GM19397 (cell line): ENCODE data around the gene USP13.
"Not testable (repeated sequence)": the region's sequence is repeated elsewhere in the genome, so short reads cannot be mapped to it uniquely, and the experiment has no call there.

Experiments used
- ATAC-seq: cut with Tn5 transposase; IDR thresholded peaks from one replicate; pipeline ENCODE4 v1.9.1; 2021; ENCODE audit warnings: mild to moderate bottlenecking, moderate library complexity; ENCODE audit not compliant: unreplicated experiment

USP13 gene, protein sequence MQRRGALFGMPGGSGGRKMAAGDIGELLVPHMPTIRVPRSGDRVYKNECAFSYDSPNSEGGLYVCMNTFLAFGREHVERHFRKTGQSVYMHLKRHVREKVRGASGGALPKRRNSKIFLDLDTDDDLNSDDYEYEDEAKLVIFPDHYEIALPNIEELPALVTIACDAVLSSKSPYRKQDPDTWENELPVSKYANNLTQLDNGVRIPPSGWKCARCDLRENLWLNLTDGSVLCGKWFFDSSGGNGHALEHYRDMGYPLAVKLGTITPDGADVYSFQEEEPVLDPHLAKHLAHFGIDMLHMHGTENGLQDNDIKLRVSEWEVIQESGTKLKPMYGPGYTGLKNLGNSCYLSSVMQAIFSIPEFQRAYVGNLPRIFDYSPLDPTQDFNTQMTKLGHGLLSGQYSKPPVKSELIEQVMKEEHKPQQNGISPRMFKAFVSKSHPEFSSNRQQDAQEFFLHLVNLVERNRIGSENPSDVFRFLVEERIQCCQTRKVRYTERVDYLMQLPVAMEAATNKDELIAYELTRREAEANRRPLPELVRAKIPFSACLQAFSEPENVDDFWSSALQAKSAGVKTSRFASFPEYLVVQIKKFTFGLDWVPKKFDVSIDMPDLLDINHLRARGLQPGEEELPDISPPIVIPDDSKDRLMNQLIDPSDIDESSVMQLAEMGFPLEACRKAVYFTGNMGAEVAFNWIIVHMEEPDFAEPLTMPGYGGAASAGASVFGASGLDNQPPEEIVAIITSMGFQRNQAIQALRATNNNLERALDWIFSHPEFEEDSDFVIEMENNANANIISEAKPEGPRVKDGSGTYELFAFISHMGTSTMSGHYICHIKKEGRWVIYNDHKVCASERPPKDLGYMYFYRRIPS

DNA sequence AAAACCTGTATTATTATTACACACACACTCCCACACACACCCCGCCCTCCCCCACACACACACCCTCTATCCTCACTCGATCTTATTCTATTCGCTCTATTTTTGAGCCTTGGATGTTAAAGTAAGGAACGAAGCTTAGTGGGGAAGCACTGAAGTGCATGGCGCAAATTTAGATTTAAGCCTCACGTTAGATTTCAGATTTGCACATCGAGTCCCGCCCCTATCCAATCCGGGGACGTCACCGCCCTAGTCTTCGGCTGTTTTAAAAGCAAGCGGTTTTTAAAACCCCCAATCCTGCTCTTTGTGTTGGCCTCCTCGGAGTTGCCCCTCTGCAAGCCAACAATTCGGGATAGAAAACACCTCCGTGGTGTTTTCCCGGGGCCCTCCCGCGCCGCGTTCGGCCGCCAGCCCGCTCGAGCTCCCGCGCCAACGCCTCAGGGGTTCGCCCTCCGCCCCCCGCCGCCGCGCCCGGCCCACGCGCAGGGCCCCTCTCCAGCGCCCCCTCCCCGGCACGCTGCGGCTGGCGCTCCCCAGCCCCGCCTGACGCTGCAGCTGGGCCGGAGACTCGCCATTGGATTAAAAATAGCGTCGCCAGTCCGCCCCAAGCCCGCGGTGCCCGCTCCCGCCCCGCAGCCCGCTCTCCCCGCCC, at the start of gene USP13:
USP13 (plus strand) TSS at position 594 of the 649 bp plus-strand sequence. CDS start 186 bp downstream, outside the sequence.
- peak; percentile 73 for ATAC-seq

DNA sequence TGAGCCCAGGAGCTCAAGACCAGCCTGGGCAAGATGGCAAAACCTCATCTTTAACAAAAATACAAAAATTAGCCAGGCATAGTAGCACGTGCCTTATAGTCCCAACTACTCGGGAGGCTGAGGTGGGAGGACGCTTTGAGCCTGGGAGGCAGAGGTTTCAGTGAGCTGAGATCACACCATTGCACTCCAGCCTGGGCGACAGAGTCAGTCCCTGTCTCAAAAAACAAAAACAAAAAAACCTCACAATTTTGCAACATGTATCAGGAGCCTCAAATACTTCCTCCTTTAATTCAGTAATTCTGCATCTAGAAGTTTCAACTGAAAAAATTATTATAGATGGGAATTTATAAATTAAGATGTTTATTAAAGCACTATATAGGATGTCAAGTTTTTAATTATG, 49.5 kb upstream of the USP13 start:
- ATAC-seq = no peak

DNA sequence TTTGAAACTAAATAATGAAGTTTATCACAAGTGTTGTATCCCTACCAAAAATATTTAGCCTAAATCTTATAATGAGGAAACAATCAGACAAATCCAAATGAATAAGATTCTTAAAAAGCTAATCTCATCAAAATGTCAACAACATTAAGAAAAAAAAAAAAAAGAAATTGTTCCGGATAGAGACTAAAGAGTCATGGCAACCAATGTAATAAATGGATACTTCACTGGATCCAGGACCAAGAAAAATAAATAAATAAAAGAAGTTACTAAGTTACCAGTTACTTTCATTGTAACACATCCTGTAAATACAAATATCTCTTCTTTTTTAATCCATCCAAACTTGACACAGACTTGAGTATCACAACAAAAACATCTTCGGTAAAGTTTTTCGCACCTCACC, 49.0 kb upstream of the USP13 start:
- no peak for ATAC-seq

DNA sequence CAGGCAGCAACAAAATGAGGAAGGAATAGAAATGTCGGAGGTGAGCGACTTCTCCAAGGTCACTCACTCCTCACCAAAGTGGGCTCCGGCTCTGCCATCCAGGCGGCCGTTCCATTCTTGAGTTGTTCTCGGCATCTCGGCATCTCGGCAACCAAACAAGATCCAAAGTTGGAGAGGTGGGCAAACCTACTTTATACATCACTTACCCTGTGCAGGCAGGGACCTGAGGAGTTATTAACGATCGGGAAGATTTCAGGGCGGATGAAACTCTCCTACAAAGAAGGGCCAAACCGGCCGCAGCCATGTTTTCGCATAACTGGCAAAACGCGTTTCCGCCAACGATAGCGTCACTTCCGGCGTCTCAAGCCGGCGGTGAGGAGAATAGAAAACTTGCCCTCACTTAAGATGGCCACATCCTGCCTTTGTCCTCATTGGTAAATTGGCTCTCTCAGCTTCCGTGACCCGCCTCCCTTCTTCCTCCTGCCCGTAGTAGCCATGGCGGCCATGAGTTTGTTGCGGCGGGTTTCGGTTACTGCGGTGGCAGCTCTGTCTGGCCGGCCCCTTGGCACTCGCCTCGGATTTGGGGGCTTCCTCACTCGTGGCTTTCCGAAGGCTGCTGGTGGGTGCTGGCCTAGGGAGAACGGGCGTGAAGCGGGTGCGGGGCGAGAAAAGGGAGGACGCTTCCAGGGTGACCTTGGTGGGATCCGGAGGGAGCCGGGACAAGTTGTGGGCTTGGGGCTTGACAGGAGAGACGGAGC, 48.3 kb upstream of the USP13 start, which contains the start of the genes MRPL47 and NDUFB5:
MRPL47 (minus strand) TSS at position 318 of the 758 bp plus-strand sequence; CDS start at position 304, 14 bp downstream.
NDUFB5 (plus strand) TSS at position 474 of the 758 bp plus-strand sequence; CDS start at position 496, 22 bp downstream.
- peak; percentile 97 for ATAC-seq

DNA sequence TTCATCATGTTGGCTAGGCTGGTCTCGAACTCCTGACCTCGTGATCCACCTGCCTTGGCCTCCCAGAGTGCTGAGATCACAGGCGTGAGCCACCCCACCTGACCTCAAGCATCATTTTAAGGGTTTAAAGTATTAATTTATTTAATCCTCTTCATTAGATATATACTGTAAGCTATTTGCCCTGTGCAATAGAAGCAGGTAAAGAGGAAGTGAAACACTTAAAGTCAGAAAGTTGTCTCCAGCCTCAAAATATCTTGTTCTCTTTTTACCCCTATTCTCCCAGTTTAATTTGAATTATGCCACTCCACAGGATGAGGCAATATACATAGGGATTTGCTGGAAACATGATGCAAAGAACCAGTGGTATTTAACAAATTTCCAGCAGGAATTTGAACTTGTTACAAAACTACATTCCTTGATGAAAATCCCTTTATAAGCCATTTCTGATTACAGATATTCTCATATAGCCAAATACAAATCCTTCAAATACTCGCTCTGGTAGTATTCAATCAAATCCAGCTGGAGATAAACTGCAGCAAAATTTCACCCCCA, 46.2 kb upstream of the USP13 start:
- no peak for ATAC-seq

DNA sequence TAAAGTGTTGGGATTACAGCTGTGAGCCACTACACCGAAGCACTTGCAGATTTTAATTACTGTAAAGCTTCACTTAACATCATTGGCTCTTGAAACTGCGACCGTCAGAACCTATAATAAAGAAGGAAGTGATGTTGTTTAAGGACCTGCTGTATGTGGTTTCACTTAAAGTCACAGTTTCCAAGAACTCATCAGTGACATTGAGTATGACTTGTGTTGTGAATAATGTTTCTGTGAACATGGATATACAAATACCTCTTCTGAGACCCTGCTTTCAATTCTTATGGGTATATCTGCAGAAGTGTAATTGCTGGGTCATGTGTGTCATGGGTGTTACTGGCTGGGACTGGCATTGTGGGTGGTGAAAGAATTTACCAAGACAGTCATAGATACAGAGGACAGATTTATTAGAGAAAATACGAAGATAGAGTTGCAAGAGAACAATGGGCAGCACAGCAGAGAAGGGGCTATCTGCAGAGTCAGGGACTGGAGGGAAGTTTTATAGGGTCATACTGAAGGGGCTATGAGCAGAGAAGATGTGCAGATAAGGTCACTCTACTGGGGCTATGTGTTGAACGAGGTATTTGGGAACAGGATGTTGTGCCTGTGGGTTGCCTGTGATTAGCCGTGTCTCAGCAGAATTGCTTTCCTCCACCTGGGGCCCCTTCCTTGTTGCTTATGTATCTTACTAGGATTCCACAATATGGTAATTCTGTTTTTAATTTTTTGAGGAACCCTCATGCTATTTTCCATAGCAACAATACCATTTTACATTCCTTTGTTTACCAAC, 43.7 kb upstream of the USP13 start:
- ATAC-seq = peak; percentile 41

DNA sequence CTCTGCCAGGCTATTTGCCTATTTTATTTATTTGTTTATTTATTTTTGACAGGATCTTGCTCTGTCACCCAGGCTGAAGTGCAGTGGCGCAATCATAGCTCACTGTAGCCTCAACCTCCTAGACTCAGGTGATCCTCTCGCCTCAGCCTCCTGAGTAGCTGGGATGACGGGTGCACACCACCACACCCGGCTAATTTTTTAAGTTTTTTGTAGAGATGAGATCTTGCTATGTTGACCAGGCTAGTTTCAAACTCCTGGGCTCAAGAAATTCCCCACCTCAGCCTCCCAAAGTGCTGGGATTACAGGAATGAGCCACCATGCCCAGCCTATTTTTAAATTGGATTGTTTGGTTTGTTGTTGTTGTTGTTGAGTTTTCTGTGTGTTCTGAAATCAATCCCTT, 42.8 kb upstream of the USP13 start:
- no peak for ATAC-seq

DNA sequence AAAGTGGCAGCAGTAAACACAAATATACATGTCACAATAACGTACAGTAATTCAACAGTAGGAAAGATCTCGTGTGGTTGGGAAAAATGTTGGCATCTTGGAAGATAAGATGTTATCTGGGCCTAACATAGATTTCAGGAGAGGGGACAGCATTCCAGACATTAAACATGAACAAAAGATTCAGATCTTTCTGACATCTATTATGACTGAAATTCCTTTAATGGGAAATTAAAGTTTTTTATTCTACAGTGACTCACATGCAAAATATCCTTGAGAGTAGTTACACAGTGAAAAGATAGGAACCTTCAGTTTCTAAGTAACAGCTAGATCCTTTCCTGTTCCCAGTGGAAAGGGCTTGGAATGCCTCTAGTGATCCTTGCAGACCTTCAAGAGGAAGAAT, 39.0 kb upstream of the USP13 start:
- ATAC-seq = no peak

DNA sequence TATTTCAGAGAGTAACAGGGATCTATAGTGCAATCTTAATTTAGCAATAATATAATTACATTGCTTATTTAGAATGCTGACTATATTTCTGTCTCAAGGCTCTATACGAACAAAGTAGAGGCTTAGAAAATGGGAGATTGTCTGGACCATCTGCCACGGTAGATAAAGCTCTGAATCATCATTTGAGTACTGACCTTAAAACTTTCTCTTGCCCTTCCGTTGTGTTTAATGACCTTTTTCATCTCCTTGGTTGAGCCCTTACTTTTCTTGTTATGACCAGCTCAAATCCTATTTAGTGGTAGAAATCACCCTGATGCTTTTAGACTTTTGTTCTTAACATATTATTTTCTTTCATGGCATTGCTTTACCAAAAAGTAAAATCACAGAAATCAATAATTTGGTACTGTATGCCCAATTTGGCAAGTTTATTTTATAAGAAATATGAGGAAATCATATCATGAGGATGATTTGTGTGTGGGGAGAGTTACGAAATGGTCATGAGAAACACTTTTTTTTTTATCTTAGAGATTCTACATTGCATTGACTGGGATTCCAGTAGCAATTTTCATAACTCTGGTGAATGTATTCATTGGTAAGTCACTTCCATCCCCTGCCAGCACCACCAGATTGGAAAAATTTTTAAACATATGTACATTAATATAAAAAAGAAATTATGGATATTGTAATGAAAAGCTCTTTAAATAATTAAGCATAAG, 37.2 kb upstream of the USP13 start:
- no peak for ATAC-seq

DNA sequence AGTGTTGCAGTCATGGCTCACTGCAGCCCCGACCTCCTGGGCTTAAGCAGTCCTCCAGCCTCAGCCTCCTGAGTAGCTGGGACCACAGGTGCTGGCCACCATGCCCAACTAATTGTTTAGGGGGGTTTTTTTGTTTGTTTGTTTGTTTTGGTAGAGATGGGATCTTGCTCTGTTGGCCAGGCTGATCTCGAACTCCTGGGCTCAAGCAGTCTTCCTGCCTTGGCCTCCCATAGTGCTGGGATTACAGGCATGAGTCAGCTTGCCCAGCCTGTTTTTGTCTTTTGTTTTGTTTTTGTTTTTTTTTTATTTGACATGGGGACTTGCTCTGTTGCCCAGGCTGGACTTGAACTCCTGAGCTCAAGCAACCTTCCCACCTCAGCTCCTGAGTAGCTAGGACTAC, 30.8 kb upstream of the USP13 start:
- ATAC-seq = no peak

DNA sequence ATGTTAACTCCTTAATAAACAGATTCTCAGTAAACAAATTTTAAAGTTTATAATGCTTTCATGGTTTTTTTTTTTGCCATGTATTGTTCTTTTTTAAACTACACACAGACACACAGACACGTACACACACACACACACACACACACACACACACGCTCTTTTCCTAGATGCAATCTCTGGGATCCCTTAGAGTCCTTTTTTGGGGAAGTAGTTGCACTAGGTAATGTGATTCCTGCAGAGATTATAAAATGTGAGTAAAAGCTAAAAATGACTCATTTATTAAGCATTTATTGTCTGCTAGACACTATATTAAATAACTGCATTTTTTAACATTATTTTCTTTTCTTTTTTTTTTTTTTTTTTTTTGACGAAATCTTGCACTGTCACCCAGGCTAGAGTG, 28.4 kb upstream of the USP13 start:
- ATAC-seq = no peak

DNA sequence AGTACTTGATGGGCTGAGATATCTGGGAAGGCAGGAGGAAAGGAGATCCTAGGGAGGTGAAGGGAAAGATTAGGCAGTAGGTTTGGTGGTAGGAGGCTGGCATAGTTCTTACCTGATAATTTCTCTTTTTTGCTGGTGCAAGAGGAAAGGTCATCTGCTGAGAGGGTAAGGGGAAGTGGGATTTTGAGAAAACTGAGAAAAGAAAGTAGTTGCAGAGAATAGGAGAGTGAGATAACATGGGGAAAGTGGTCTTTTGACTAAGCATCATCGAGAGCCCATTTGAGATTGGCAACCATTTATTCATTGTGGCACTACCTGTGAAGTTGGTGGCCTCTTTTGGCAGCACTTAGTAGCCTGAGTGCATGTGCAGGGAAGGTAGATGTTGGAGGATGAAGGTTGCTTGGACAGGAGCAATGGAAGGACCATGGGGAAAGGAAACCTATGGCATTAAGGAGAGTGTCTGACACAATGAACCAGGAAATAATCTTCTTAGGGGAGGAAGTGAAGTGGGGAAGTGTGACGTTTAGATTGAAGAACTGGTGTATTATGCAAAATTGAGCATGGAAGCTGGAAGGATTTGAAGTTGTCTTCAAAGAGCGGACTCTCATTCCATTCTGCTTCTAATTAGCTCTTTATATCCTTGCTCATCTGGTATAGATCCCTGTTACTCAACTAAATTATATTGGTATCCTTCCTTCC, 21.9 kb upstream of the USP13 start:
- ATAC-seq = no peak

DNA sequence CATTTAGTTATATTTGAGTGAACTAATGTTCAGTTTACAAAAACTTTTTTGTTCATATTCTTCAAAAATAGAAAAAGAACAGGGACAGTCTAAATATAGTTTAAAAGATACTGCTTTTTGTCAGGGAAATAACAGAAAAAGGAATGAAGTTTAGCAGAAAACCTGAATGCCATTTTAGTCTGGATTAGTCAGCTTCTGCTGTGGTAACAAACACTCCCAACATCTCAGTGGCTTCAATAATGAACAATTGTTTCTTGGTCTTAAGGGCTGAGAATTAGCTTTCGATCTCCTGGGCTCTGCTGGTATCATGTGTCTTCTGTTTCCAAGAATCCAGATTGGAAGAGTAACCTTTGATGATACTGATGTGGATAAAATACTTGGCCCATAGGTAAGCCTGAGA, 12.4 kb upstream of the USP13 start:
- ATAC-seq = no peak

DNA sequence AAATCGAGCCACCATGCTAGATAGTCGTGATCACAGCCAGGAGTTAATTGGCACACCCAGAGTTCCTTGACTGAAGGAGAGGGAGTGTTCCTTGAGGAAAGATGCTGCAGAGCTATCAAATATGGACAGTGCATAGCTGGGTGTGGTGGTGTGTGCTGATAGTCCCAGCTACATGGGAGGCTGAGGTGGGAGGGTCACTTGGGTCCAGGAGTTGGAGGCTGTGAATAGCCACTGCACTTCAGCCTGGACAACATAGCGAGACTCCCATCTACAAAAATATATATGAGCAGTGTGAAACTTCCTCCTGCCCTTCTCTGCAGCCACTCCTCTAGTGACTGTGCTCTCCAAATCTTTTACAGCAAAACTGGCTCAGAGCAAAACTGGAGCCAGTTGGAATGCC, 10.0 kb upstream of the USP13 start:
- ATAC-seq = no peak

DNA sequence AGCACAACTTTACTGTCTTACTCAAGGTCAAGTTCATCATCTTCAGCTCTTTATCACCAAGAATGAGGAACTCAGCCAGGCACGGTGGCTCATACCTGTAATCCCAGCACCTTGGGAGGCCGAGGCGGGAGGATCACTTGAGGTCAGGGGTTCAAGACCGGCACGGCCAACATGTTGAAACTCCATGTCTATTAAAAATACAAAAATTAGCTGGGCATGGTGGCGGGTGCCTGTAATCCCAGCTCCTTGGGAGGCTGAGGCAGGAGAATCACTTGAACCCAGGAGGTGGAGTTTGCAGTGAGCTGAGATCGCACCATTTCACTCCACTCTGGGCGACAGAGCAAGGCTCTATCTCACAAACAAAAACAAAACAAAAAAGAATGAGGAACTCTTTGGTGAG, 9.0 kb upstream of the USP13 start:
- not testable (repeated sequence) for ATAC-seq

DNA sequence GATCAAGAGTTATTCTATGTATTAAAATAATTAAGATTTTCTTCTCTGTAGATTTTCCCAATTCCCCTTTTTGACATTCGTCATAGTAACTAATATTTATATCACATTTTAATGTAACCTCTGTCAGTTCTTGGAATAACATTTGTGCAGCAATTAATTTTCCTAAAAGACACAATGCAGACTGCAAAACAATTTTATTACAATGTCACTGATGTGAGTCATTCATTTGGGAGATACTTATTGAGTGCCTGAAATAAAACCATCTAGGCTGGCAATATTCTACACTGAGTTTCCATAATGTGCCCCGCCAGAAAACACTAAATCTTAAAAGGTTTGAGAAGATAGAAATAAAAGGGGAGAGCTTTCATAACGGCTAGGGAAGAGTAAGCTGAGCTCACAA, 6.7 kb upstream of the USP13 start:
- ATAC-seq = no peak

DNA sequence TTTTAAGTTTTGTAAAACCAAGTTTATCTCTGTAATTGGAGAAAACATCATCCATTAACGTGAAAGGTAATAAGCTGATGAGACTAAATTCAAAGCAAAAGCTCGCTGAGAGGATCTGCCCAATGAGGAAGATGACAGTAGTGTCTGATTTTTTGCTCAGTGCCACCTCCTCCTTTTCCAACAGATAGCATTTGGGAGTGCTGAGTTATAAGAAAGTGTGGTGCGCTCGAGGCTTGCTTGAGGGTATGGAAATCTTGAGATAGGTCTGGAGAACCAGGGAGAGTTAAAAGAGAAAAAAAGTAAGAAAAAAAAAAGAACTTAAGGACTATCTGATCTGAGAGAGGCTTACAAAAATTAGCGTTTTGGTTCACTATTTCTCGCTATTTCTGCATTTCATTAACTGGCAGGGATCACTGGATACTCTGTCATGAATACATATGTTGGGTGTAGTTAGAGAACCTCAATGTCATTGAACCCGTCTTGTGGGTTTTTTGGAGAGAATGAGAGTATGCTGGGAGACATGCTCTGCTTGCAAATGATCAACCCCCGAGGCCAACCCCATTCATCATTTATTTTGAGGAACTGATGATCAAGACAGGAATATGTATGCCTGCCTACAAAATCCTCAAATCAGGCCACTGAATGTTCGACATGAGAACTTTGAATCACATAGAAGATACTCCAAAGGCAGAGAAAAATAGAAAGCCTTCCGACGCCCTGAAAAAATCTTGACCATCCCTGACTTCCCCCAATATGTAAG, 973 bp upstream of the USP13 start:
- no peak for ATAC-seq
